Eye (tissue), 1 donor: ENCODE data around the gene SRD5A3.
"Not testable (repeated sequence)": the region's sequence is repeated elsewhere in the genome, so short reads cannot be mapped to it uniquely, and the experiment has no call there.

ENCODE experiments used
- DNase-seq: peaks from one replicate; pipeline ENCODE4 v3.0.0-alpha.2; 2015

Gene SRD5A3

DNA sequence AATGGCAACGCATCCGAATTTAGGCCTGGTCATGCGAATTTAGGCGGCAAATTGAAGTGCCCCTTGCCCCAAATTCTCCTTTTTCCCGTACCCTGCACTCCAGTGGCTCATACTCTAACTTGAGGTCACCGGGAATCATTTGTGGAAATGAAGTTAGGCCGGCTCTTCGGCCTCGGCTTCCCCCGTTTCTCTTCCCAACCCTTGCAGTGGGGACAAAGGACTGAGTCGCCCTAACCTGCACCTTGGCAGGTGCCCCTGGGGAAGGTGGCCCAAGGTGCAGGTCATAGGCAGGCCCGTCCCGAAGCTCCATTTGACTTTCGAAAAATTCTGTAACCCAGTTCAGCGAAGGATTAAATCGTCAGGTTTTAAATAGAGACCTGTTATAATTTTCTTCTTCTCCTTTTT lies 811 bp downstream of the SRD5A3 start:
- DNase-seq, result no peak

DNA sequence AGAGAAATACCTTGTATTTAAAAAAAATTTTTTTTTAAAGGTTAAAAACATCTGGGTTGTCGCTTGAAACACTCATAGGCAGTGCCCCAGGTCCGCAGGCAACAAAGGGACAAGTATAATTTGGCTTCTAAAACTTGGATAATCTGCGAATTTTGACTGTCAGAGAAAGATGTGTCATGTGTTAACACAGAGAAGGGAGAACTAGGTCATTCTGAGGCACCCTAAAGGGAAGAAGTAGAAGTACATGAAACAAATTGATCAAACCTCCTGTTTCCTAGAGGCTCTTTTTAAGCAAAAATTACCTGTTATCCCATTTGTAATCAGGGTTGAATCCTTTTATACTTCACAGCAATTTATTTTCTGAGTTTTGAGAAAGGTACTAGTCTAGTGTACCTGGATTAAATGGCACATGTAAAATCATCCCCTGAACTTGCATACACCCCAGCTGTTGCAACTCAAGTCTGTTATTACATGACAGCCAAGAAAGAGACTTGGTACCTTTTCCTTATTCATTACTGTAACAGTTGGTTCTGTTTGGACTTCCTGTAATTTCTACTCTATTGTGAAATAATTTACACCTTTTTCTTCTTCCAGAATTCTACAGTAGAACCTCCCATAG lies 1.7 kb downstream of the SRD5A3 start:
- DNase-seq, result peak; percentile 14

DNA sequence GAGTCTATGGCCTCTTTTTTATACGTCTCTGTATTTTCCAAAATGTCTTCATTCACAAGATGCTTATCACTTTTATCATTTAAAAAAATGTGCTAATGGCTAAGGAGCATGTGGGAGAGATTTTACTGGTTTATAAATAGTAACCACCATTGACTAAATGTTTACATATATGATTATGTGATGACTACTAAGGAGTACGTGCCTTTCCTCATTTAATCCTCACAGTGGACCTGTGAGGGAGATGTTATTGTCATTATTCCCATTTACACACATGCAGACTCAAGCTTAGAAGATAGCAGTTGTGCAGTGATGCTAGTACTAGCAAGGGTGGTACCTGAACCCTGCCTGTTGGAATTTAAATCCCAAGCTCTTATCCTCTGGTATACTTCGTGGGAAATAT lies 2.4 kb downstream of the SRD5A3 start:
- DNase-seq, result no peak

- not testable (repeated sequence) for DNase-seq
Observed at GRCh38 chr4:55350870-55351269, 4.8 kb downstream of the SRD5A3 start.

- DNase-seq, result no peak
Observed at GRCh38 chr4:55351824-55352223, 5.8 kb downstream of the SRD5A3 start.

- DNase-seq, result no peak
Observed at GRCh38 chr4:55352726-55353125, 6.7 kb downstream of the SRD5A3 start.

GRCh38 chr4:55353228-55353747 lies 7.2 kb downstream of the SRD5A3 start:
- DNase-seq, result not testable (repeated sequence)

- DNase-seq, result no peak
Observed at GRCh38 chr4:55354648-55355047, 8.6 kb downstream of the SRD5A3 start.

GRCh38 chr4:55355555-55355954 lies 9.5 kb downstream of the SRD5A3 start:
- no peak for DNase-seq

DNA sequence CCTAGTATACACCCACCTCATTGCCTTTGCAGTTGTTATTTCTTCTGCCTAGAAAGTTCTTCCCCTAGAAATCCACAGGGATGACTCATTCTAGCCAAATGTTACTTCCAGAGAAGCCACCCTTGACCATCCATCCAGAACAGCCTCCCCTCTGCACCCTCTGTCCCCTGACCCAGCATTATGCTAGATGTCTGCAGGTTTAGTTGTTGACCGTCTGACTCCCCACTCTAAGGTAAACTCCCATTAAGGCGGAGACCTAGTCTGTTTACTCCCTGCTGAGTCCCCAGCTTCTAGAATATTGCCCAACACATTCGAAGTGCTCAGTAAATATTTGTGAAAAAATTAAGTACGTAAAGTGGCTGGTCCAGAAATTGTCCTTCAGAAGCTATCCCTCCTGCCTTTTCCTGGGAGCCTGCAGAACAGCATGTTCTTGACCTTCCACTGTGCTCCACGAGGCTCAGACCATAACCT lies 11.0 kb downstream of the SRD5A3 start:
- DNase-seq, result no peak

DNA sequence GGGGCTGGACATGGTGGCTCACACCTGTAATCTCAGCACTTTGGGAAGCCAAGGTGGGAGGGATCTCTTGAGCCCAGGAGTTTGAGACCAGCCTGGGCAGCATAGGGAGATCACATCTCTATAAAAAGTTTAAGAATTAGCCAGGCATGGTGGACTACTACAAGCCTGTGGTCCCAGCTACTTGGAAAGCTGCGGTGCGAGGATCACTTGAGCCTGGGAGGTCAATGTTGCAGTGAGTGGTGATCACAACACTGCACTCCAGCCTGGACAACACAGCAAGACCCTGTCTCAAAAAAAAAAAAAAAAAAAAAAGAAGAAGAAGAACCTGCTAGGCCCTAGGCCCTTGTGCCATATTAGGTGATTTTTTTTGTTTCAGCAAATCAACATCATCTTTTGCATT lies 12.2 kb downstream of the SRD5A3 start:
- no peak for DNase-seq

GRCh38 chr4:55358668-55359067 lies 12.6 kb downstream of the SRD5A3 start:
- no peak for DNase-seq

DNA sequence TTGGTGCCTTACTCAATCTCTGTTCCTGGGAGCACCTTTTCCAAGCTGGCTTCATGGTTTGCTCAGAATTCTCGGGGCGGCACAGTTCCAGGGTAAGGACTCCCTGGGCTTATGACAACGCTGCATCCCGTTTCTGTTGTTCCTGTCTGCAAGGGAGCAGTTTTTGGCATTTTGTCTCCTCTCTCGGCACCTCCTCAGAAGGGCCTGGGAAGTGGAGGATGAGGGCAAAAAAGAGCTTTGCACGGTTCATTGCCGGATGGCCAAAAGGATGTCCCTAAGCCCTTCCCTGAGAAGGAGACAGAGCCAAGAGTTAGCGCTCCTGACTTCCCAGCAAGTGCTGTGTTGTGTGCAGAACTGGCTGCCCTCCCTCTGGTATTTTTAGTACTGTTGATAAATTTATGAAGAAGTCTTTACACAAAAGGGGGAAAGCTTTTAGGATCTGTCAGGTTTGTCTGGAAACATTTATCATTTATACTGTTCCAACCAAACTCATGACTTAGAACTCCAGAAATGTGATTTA lies 13.4 kb downstream of the SRD5A3 start:
- no peak for DNase-seq

GRCh38 chr4:55362938-55363337 lies 16.9 kb downstream of the SRD5A3 start:
- not testable (repeated sequence) for DNase-seq

DNA sequence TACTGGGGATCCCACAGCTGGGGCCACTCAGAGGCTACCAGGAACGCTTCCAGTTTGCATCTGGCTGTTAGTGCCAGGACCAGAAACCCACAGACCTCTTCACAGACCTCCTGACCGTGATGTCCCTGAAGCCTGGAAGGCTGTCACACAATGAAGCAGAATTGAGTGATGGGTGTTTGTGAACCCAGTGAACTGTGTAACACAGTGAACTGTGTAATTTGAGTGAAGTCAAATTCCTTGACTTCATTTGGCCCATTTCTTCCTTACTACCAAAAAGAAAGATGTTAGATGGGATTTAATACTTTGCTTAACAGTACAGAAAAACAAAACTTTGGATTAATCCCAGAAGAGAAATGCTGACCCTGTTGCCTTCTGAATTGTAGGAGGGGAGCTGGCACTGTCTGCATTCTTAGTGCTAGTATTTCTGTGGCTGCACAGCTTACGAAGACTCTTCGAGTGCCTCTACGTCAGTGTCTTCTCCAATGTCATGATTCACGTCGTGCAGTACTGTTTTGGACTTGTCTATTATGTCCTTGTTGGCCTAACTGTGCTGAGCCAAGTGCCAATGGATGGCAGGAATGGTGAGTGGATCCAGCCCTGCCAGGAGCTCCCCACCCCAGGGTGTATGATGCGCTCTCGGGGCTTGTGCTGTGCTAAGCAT lies 17.8 kb downstream of the SRD5A3 start:
- peak; percentile 68 for DNase-seq

GRCh38 chr4:55364691-55365344 lies 18.8 kb downstream of the SRD5A3 start:
- peak; percentile 55 for DNase-seq

DNA sequence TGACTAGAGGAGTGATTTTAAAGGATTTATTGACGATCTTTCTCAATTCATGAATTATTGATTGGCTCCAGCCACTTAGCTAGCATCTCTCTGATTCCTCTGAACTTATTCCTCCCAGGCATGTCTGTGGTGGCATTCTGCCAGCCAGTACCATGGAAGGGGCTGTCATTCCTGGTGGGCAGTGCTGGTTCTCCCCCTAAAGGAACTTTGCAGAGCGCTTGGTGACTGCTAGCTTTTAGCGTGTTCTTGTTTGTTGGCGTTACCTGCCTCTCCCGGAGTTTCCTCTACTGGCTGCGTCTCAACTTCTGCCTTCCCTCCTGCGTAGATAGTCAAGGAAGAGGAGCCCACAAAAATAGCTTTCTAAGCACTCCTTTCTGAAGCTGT lies 19.3 kb downstream of the SRD5A3 start:
- no peak for DNase-seq

DNA sequence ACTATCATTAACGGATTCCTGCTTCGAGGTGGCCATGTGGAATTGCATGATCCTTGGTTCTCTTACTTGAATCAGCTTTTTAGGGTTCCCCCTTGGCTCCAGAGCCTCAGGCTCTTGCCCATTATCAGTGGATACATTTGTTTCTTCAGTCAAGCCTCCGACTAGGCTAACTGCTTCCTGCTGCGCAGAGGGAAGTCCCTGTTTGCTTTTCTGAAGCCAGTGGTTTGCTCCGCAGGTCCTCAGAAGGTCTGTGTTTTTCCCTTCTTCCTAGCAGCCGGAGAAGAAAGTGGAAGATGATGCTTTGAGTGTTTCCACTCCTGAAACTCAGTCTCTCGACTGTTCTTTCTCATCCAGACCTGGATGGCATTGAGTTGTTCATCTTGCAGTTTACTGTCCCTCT lies 20.6 kb downstream of the SRD5A3 start:
- no peak for DNase-seq

- peak; percentile 34 for DNase-seq
Observed at GRCh38 chr4:55367084-55367722, 21.2 kb downstream of the SRD5A3 start.

- no peak for DNase-seq
Observed at GRCh38 chr4:55369968-55370367, 23.9 kb downstream of the SRD5A3 start.

- DNase-seq, result no peak
Observed at GRCh38 chr4:55372259-55372658, 26.2 kb downstream of the SRD5A3 start.

- no peak for DNase-seq
Observed at GRCh38 chr4:55373461-55373860, 27.4 kb downstream of the SRD5A3 start.

GRCh38 chr4:55376698-55377097 lies 30.7 kb downstream of the SRD5A3 start:
- no peak for DNase-seq
